Measurements from ENCODE around the gene SLC10A3.
A peak's percentile ranks its signal among the peaks of the same experiment; 100 is the strongest.

SLC10A3 gene

DNA sequence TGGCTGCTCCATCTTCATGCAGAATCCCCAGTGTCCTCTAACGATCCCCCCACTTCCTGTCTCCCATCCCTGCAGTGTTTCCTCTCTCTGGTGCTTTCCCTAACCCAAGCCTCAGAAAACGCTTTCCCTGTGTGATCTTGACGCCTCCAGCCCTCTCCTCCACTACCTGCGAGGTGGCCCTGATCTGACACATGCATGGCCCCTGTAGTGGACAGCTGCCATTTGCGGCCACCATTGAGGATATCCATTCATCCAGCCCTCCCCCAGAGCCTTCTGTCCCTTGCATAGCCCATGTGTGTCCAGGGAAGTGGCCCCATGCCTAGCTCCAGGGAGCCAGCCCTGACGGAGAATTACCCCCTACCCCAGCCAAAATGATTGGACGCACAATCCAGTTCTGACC is 7.1 kb downstream of the SLC10A3 start:
- no peak for DNase-seq

DNA sequence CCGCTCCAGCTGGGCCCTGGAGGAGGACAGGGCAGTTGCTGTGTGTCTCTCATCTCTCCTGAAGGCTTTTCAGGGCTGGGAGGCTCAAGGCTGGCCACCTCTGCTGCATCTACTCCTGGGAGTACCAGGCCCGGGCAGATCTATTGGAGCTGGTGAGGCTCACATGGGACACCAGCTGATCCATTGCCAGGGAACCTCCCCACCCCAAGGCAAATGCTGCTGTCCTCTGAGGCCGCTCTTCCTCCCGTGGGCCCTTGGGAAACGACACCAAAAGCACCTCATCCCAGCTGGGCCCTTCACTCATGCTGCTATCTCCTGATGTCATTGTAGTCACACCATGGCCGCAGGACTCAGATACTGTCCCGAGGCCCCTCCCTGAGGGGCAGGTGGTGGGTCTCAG is 7.6 kb downstream of the SLC10A3 start:
- DNase-seq: no peak

DNA sequence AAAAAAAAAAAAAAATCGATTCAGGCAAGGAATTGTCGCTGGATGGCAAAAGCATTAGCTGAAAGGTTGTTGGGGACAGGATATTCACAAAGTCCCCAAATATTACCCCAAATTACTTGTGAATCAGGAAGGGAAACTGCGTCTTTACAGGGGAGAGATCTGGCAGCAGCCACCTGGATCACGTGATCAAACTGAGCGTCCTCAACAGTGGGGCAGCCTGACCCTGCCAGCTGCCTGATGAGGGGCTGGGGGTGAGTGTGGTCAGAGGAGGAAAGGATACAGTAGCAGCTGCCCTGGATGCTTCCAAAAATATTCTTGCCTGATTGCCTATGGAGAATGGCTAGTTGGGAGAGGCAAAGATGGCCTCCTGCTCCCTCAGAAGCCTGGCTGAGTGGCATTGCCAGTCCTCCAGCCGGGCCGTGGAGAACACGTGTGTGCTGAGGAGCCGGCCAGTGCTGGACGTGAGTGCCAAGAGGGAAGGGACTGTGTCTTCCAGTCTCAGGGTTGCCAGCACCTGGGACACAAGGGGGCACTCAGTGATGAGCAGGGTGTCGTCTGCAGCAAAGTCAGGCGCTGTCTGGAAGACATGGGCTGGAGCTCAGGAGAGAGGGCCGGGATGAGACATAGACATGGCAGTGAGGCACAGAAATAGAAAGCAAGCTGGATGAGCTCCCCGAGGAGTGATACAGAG is 8.4 kb downstream of the SLC10A3 start:
- DNase-seq: no peak

DNA sequence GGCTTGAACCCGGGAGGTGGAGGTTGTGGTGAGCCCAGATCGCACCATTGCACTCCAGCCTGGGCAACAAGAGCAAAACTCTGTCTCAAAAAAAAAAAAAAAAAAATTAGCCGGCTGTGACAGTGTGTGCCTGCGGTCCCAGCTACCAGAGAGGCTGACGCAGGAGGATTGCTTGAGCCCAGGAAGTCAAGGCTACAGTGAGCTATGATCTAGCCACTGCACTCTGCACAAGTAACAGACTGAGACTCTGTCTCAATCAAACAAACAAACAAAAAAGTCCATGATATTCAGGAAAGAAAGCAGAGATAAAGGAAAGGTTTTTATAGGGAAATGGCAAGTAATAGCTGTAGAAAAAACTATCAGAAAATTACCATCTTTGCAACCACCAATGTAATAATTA is 9.2 kb downstream of the SLC10A3 start:
- no peak for DNase-seq

DNA sequence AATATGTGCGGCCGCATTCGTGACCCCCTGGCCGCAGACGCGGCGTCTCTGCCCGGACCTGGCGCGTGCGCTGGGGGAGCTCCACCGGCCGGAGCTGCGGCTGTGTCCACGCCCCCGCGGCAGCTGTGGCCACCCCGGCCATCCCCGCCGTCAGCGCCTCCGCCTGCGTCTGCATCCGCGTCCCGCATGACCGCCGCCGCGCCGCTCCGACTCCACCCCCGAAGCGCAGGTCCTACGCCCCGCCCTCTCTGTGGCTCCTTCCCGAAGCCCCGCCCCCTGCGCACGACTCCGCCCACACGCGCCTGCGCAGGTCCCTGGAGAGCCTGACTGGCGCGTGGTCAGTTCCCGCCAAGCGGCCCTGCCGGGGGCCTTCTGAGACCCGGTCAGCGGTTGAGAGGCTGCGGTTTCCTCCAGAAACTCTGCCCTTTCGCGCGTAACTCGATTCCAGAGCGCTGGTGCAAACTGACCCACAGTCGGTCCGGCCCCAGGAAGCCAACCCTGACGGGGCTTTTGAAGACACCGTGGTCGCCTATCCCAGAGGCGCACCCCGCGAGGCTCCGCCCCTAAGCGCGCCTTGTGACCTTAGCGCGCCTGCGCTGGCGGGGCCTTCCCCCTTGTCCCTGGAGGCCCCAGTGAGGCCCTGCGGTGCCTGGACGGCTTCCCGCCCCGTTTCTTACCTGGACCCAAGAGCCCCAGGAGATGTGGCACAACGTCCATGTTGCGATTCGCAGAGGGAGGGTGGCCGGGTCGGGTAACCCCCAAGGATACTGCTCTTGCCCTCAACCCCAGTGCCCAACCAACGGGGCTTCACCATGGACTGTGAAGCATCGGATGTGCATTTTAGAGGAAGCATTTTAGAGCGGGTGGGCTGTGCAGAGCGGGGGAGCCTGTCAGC is 11.5 kb downstream of the SLC10A3 start, which contains the start of gene LAGE3:
Gene LAGE3 (minus strand): TSS at position 554 of the 895 bp plus-strand sequence. CDS start 366 bp downstream, at position 188.
- DNase-seq: peak; percentile 95

DNA sequence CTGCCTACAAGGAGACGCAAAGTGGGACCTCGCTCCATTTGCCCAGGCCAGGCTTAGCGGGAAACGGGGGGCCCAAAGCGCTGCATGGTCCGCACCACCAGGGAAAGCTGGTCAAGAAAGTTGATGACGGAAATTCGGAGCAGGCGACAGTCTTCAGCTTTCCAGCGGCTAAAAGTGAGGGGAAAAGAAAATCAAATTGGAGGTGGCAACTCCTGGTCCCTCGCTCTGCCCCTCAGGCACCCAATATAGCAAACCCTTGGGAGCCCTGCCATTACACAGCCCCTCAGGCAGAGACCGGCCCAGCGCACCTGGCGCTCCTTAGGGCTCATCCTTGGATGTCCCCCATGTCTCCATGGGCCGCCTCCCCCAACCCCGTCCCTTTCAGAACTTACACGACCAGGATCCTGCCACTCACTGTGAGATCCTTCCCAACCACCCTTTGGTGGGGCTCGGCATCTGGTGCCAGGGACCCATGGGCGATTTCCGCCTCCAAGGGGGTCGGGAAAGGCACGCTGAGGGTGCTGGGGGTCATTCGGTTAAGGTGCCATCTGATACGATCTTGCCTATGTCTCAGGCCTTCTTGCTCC is 12.4 kb downstream of the SLC10A3 start:
- peak; percentile 38 for DNase-seq

DNA sequence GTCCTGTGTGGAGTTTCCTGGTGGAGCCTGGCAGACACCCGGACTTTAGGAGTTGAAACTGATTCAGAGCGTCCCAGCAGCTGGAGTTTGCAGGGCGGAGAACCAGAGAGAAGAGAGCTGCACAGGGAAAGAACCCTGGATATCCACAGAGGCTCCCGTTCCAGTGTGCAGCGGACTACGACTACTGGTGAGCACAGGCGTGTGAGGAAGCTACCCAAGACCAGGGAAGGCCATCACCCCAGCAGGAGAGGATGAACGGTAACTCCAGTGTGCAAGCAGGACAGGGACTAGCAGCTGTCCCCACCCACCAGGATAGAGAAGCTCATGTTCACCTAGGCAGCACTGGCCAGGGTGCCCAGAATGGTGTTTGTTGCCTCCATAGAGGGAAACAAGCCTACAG is 13.6 kb downstream of the SLC10A3 start:
- peak; percentile 35 for DNase-seq

DNA sequence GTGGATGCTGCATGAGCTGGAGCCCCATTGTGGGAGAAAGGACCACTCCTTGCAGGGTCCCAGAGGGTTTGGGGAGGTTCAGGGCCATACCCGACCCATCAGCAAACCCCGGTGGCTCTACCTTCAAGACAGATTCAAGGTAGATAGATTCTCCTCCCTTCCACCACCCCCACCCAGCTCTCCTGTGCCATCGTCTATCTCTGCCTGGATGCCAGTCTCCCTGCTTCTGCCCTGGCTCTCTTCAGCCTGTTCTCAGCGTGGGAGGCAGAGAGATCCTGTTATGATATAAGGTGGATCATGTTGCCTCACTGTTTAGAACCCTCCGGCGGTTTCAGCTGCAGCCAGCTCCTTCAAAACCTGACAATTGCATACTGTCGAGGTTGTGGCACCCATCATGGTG is 16.7 kb downstream of the SLC10A3 start:
- DNase-seq: no peak

DNA sequence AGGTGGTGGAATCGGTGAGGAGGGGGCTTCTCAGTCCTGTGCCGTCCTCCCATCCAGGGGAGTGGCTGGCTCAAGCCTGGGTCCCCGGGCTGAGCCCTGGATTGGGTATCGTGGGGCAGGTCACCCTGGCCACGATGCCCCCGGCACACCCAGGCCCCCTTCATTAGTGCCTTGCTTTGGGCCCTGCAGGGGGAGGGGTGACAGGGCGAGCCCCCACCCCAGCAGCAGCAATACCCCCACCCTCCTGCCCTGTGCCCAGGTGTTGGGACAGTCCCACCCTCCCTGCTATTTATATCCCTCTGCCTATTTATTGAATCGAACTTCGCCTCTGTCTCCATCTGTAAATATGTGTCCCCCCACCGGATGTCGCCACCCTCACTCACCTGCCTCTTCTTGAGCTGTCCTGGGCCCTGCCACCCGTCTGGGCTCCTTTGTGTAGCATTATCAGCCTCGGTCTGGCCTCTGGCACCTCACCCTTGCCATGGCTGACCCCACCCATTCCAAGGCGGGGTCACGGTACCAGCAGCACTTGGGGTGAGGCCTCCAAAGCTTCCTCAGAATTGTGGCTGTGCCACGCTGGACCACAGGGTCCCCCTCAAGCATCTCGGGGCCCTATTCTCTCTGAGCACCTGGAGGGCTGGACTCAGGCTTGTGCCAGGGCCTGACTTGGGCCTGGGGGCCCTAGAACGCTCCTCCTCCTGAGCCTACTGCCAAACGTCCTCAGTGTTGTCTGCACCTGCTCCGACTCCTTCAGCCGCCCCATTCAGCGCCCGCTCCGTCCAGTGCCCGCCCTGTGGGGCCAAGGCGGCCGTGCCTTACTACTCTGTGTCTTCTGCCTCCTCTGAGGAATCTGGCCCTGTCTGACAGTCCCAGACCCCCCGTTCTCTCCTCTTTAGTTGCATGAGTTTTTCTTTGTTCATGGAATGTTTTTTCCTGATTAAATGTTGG is 17.5 kb downstream of the SLC10A3 start:
- no peak for DNase-seq

DNA sequence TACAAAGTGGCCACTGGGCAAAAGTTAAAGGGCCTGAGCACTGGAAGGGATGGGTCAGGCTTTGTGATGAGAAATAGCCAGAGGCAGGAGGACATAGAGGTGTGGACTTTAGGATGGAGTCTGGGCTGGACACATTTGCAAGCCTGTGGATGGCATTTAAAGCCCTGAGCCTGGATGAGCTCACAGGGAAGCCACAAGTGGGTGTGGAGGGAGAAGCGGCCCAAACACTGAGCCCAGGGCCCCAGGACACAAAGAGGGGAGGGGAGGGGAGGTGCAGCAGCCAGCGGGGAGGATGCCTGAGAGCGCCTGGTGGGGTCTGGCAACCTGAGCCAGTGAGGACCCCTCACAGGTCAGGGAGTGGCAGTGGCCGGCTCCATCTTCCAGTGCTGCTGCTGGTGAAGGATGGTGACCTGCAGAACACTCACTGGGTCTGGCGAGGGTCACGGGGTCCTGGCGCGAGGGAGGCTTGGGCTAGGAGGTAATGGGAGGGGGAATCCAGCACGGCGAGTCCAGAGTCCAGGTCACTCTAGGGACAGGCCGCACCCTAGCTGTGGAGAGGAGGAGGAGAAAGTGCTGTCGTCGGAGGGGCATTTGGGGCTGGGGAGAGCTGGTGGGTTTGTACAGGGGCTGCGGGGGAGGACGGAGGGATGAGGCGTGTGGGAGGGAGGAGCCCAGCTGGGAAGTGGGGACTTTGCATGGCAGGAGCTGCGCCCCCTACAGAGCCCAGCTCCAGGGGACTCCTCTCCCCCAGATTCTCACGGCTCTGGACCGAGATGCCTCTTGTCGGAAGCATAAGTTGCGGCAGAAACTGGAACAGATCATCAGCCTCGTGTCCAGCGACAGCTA is 18.4 kb downstream of the SLC10A3 start:
- DNase-seq: no peak

DNA sequence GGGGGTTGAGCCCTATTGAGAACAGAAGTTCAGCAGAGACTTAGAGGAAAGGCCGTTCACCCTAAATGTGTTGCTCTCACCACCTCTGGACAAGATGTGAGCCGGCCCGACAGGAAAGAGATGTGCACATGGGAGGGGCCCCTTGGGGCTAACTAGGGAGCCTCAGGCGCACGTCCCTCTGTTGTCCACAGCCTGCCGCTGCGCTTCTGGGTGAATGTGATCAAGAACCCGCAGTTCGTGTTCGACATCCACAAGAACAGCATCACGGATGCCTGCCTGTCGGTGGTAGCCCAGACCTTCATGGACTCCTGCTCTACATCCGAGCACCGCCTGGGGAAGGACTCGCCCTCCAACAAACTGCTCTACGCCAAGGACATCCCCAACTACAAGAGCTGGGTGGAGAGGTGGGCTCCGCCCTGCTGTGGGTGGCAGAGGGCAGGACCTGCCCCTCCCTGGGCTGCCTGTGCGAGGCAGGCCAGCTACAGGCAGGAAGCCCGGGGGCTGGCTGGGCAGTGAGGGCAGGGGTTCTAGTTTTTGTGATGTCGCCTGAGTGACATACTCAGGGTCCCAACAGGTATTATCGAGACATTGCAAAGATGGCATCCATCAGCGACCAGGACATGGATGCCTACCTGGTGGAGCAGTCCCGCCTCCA is 19.4 kb downstream of the SLC10A3 start:
- no peak for DNase-seq

DNA sequence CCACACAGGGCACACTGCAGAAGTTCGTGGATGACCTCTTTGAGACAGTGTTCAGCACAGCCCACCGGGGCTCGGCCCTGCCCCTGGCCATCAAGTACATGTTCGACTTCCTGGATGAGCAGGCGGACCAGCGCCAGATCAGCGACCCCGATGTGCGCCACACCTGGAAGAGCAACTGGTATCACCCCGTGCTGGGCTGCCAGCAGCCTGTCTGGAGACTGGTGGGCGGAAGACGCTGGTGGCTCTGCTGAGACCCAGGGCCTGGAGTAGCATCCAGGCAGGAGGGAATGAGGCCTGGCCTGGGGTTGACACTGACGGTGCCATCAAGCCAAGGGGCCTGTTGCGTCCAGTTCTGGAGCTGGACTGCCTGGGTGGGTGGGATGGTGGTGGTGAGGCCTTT is 20.0 kb downstream of the SLC10A3 start:
- no peak for DNase-seq

DNA sequence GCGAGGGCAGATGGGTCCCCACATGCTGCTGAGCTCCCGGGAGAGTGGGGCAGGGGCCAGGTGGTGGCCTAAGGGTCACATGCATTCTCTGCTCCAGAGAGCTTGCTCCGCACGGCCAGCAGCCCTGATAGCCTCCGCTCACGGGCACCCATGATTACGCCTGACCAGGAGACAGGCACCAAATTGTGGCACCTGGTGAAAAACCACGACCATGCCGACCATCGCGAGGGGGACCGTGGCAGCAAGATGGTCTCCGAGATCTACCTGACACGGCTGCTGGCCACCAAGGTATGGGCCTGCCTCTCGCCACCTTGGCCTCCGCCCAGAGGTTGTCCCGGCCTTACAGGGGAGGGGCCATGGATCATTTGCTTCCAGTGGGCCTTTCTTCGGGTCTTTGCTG is 20.5 kb downstream of the SLC10A3 start:
- no peak for DNase-seq

DNA sequence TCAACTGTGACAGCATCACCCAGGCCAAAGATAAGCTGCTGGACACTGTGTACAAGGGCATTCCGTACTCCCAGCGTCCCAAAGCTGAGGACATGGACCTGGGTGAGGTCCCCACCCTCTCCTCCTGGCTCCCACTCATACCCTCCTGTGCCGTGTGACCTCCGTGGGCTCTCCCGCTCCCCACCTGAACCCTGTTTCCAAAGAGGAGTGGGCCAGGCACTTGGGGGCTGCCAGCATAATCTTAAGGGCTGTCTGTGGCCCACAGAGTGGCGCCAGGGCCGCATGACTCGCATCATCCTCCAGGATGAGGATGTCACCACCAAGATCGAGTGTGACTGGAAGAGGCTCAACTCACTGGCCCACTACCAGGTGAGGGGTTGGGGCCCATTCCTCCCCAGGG is 21.3 kb downstream of the SLC10A3 start:
- DNase-seq: no peak

DNA sequence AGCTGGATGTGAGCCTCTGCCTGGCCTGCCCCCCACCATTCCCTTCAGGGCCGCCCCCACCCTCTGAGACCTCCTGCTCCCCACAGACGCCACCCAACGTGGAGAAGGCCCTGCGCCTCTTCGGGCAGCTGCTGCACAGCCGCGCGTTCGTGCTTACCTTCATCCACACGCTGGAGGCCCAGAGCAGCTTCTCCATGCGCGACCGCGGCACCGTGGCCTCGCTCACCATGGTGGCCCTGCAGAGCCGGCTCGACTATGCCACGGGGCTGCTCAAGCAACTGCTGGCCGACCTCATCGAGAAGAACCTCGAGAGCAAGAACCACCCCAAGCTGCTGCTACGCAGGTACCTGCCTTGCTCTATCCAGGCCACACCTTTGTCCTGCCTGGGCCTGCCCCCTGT is 22.2 kb downstream of the SLC10A3 start:
- no peak for DNase-seq

DNA sequence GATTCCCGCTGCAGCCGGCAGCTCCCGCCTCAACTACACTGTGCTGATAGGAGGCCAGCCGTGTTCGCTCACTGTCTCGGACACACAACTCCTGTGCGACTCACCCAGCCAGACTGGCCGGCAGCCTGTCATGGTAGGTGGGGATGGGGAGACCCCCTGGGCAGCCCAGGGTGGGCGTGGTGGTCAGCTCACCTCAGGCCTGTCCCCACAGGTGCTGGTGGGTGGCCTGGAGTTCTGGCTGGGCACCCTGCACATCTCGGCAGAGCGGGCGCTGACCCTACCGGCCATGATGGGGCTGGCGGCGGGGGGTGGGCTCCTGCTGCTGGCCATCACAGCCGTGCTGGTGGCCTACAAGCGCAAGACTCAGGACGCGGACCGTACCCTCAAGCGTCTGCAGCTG is 22.9 kb downstream of the SLC10A3 start:
- no peak for DNase-seq

DNA sequence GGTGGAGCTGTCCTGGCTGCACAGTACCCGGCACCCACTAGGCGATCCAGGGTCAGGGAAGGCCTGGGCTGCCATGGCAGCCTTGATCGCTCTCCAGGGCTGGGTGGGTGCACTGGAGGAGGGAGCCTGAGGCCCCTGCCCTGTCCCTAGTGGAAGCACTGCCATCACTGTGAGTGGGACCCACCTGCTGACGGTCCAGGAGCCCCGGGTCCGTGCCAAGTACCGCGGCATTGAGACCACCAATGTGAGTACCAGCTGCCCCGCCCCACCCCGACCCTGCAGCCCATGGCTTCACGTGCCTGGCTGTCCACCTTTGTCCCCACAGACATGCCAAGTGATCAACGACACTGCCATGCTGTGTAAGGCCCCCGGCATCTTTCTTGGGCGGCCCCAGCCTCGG is 23.5 kb downstream of the SLC10A3 start:
- DNase-seq: no peak

DNA sequence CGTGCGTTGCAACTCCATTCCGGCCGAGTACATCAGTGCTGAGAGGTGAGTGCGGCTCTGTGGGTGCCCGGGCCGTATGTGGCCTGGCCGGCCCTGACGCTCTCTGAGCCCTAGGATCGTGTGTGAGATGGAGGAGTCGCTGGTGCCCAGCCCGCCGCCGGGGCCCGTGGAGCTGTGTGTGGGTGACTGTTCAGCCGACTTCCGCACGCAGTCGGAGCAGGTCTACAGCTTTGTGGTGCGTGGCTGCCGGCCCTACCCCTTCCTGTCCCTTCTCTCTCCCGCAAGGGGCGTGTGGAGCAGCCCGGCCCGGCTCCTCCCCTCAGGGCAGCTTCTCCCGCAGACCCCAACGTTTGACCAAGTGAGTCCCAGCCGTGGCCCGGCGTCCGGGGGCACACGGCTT is 24.4 kb downstream of the SLC10A3 start:
- DNase-seq: no peak

DNA sequence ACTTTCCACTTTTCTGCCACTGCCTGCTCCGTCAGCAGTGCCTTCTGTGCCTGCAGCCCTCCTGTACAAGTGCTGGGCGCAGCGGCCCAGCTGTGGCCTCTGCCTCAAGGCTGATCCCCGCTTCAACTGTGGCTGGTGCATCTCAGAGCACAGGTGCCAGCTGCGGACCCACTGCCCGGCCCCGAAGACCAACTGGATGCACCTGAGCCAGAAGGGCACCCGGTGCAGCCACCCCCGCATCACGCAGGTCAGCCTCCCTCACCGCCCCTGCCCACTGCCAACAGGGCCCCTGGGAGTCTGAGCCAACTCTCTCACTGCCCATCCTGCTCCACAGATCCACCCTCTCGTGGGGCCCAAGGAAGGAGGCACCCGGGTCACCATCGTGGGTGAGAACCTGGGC is 24.8 kb downstream of the SLC10A3 start:
- no peak for DNase-seq

DNA sequence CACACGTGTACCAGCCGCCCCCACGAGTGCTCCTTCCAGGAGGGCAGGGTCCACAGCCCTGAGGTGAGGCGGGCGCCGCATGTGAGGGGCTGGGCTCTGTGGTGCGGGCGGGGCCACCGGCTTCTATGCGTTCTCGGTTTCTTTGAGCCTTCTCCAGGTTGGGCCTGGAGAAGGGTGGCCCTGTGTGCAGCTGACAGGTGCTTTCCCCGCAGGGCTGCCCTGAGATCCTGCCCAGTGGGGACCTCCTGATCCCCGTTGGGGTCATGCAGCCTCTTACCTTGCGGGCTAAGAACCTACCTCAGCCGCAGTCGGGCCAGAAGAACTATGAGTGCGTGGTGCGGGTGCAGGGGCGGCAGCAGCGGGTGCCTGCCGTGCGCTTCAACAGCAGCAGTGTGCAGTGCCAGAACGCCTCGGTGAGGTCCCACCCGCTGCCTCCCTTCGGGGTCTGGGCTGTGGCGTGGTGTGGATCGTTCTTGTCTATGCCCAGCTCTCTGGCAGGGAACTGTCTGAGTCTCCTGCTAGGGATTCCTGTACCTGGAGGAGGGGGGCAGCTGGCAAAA is 25.5 kb downstream of the SLC10A3 start:
- DNase-seq: no peak

All from DMS53 (cell line).